ENCODE data around the gene NPHP4.

NPHP4 gene

DNA sequence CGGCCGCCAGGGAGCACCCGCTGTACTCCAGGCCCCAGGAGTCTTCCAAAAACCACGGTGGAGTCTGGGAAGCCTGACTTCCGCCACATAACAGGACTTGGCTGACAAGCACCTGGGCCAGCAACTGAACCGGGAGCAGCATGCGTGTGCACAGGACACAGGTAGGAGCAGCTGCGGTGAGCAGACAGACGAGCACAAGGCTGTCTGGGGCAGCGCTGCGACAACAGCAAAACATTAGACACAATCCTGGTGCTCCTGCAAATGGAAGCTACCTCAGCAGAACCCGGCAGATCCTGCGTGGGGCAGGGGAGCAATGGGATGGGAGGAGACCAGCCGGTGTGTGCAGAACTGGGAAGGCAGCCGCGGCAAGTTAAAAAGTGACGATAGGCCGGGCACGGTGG is 80.4 kb downstream of the NPHP4 start:
- Histone ChIP-seq H3K27me3 (replicated peaks) (no peaks in the 10 kb centered on the region), H3K36me3 (replicated peaks) (no peaks in the 10 kb centered on the region), H3K4me3 (ENCODE audit: low read depth, low read length) (no peak overlapping the region), H3K27ac (no peak overlapping the region)
- TF ChIP-seq, protein P1, sequence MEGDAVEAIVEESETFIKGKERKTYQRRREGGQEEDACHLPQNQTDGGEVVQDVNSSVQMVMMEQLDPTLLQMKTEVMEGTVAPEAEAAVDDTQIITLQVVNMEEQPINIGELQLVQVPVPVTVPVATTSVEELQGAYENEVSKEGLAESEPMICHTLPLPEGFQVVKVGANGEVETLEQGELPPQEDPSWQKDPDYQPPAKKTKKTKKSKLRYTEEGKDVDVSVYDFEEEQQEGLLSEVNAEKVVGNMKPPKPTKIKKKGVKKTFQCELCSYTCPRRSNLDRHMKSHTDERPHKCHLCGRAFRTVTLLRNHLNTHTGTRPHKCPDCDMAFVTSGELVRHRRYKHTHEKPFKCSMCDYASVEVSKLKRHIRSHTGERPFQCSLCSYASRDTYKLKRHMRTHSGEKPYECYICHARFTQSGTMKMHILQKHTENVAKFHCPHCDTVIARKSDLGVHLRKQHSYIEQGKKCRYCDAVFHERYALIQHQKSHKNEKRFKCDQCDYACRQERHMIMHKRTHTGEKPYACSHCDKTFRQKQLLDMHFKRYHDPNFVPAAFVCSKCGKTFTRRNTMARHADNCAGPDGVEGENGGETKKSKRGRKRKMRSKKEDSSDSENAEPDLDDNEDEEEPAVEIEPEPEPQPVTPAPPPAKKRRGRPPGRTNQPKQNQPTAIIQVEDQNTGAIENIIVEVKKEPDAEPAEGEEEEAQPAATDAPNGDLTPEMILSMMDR (IDR thresholded peaks at IDR 0.05; ENCODE audit: low read depth, low read length, missing control alignments) = no peak
- in situ Hi-C loops (cut with HindIII; ENCODE audit: low pct_ligation_motif_present, low sequenced_read_pairs) = no loop called here
- no peak for DNase-seq

DNA sequence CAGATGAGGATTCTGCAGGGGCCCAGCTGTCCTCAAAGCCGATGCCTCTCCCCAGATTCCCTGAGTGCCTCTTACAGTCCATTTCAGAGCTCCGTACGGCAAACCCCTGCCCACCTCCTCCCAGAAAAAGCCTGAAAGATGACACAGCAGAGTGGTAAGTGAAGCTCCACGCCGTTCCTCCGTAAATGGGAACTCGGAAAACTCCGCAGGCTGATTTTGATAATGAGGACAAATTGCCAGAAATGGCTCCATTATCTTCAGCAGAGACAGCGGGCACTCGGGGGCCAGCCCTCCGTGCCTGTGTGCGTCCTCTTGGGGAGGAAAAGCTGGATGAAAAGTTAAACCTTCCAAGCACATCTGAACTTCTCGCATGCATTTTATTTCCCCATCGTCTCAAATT is 81.1 kb downstream of the NPHP4 start:
- Histone ChIP-seq H3K27me3 (replicated peaks) (no peaks in the 10 kb centered on the region), H3K36me3 (replicated peaks) (no peaks in the 10 kb centered on the region), H3K27ac (no peak overlapping the region), H3K4me3 (ENCODE audit: low read depth, low read length) (no peak overlapping the region)
- in situ Hi-C loops (cut with HindIII; ENCODE audit: low pct_ligation_motif_present, low sequenced_read_pairs) = no loop called here
- TF ChIP-seq, protein P1 (IDR thresholded peaks at IDR 0.05; ENCODE audit: low read depth, low read length, missing control alignments) = no peak
- DNase-seq = no peak

DNA sequence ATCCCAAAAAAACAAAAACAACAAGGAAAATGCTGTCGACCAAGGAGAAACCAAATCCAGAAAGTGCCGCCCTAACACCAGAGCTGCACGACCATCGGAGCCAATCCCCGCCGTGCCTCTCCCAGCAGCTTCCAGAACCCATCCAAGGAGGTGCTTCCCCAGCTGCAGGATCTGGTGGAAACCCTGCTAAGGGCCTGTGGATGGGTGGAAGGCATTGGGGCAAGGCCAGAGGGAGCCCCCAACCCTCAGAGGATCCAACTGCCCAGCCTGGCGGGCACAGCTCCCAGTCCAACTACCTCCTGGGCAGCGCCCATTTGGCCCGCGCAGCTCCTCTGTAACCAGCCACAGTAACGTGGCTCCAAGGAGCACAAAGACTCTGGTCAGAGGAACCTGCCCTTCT is 81.6 kb downstream of the NPHP4 start:
- Histone ChIP-seq H3K27me3 (replicated peaks) (no peaks in the 10 kb centered on the region), H3K36me3 (replicated peaks) (no peaks in the 10 kb centered on the region), H3K27ac (no peak overlapping the region), H3K4me3 (ENCODE audit: low read depth, low read length) (no peak overlapping the region)
- TF ChIP-seq, protein P1 (IDR thresholded peaks at IDR 0.05; ENCODE audit: low read depth, low read length, missing control alignments) = no peak
- DNase-seq = no peak
- in situ Hi-C loops (cut with HindIII; ENCODE audit: low pct_ligation_motif_present, low sequenced_read_pairs) = no loop called here

DNA sequence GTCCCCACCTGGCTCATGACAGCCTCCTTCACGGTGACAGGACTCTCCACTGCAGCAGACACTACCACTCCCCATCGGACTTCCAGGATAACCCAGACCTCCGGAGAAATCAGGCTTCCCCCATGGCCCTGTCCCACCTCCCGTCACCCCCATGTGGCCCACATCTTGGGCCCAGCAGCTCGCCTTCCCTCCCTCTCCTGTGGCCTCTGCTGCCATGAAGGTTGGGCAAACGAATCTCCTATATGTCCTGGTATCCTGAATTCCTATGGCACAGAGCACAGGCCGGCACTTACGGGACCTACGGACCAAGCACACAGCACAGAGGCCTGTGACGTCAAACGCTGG is 82.0 kb downstream of the NPHP4 start:
- DNase-seq = no peak
- no peaks in the 10 kb centered on the region for H3K36me3 ChIP-seq (replicated peaks)
- no peak overlapping the region for H3K27ac ChIP-seq
- TF ChIP-seq, protein P1 (IDR thresholded peaks at IDR 0.05; ENCODE audit: low read depth, low read length, missing control alignments) = no peak
- no peak overlapping the region for H3K4me3 ChIP-seq (ENCODE audit: low read depth, low read length)
- H3K27me3 ChIP-seq (replicated peaks) = no peaks in the 10 kb centered on the region
- in situ Hi-C loops (cut with HindIII; ENCODE audit: low pct_ligation_motif_present, low sequenced_read_pairs) = no loop called here

DNA sequence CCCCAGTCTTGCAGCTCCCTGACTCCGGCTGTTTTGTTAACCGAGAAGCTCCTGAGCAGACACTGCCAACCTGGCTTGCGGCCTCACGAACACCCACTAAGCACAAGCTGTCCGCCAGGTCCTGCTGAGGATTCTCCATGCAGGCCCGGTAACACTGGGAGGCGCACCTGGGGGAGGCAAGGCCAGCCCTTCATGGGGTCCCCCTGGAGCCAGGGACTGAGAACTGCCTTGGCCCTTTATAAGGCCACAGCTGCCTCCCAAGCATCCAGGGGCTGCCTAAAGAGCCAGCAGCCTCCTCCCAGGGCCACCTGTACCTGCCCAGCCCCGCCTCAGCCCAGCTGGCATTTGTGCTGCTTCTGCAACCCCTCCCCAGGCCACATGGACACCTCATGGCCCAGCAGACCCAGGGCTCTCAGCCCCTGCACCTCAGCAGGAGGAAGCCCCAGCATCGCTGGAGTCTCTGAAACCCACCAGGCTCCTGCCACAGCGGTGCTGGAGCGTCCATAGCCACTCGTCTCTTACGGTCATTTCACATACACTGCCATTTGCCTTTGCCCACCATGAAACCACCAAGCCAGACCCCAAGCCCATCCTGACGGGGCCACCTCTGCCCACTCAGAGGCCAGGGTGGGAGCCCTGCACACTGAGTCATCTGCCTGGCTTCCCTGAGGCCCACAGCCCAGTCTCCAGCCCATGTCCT is 82.5 kb downstream of the NPHP4 start:
- Histone ChIP-seq H3K4me3 (ENCODE audit: low read depth, low read length) (no peak overlapping the region), H3K27me3 (replicated peaks) (no peaks in the 10 kb centered on the region), H3K36me3 (replicated peaks) (no peaks in the 10 kb centered on the region), H3K27ac (no peak overlapping the region)
- in situ Hi-C loops (cut with HindIII; ENCODE audit: low pct_ligation_motif_present, low sequenced_read_pairs) = no loop called here
- DNase-seq = no peak
- TF ChIP-seq, protein P1 (IDR thresholded peaks at IDR 0.05; ENCODE audit: low read depth, low read length, missing control alignments) = no peak

Measured in brain microvascular endothelial cell (primary cell).